PC-3 (cell line): ENCODE results near the gene LRRC56. TPM values are rescaled to one million over a fixed set of nuclear protein-coding genes. Genes with fewer than 3 reads are reported as not detected.
A peak's percentile ranks its signal among the peaks of the same experiment; 100 is the strongest.

Experiments used
- ATAC-seq: fragments of 200-7000 bp; cut with Tn5 transposase; 2 replicates; pipeline ENCODE4 v1.9.1; 2020; ENCODE audit warnings: mild to moderate bottlenecking, moderate library complexity
- BruUV-seq: library from RNA; stranded (reverse); fragments of 400-500 nt; replicated peaks from 2 replicates; lab custom pipeline; 2021; lab: Mats Ljungman, UMichigan
- CTCF ChIA-PET: fragments of 300-600 bp; sonication (Branson Sonifier 250); formaldehyde crosslinking; loops from one replicate; lab custom pipeline; 2022; ENCODE audit warnings: antibody characterized with exemption; lab: Charles Lee
- POLR2A ChIA-PET: fragments of 300-600 bp; sonication (Branson Sonifier 250); formaldehyde crosslinking; loops from one replicate; lab custom pipeline; 2022; ENCODE audit warnings: antibody characterized with exemption; ENCODE audit not compliant: unreplicated experiment; lab: Charles Lee
- DNase-seq: peaks from one replicate; pipeline ENCODE4 v3.0.0-alpha.2; 2015
- H2AFZ ChIP-seq: fragments of 300-600 bp; sonication (generic); 2 replicates; pipeline ENCODE4 v1.6.0; 2016; ENCODE audit warnings: antibody characterized with exemption, low read length
- H3F3A ChIP-seq: fragments of 300-600 bp; sonication (generic); one replicate; pipeline ENCODE4 v1.6.0; 2017; ENCODE audit warnings: antibody characterized with exemption, low read length, control low read depth, mild to moderate bottlenecking; ENCODE audit not compliant: unreplicated experiment
- H3K27ac ChIP-seq: fragments of 300-600 bp; sonication (generic); 2 replicates; pipeline ENCODE4 v1.5.1; 2016; ENCODE audit warnings: mild to moderate bottlenecking, low read length
- H3K27me3 ChIP-seq: fragments of 300-600 bp; sonication (generic); 2 replicates; pipeline ENCODE4 v1.6.1; 2016; ENCODE audit warnings: low read length, mixed read lengths
- H3K36me3 ChIP-seq: fragments of 300-600 bp; sonication (generic); 2 replicates; pipeline ENCODE4 v1.6.1; 2016; ENCODE audit warnings: low read depth, mixed run types, low read length, mixed read lengths
- H3K4me1 ChIP-seq: fragments of 300-600 bp; sonication (generic); 2 replicates; pipeline ENCODE4 v1.5.1; 2016; ENCODE audit warnings: low read length; ENCODE audit not compliant: insufficient read depth
- H3K4me2 ChIP-seq: fragments of 300-600 bp; sonication (generic); 2 replicates; pipeline ENCODE4 v1.6.0; 2016; ENCODE audit warnings: low read length
- H3K4me3 ChIP-seq: fragments of 300-600 bp; sonication (generic); 2 replicates; pipeline ENCODE4 v1.5.1; 2016; ENCODE audit warnings: mild to moderate bottlenecking, low read length, mixed read lengths
- H3K79me2 ChIP-seq: fragments of 300-600 bp; sonication (generic); 2 replicates; pipeline ENCODE4 v1.6.1; 2017; ENCODE audit warnings: low read length, mixed read lengths
- H3K9ac ChIP-seq: fragments of 300-600 bp; sonication (generic); 2 replicates; pipeline ENCODE4 v1.6.0; 2016; ENCODE audit warnings: mild to moderate bottlenecking, low read length
- H3K9me2 ChIP-seq: fragments of 300-600 bp; sonication (generic); replicated peaks from 2 replicates; pipeline ENCODE4 v1.6.1; 2016; ENCODE audit warnings: mixed run types, low read length, mixed read lengths
- H3K9me3 ChIP-seq: fragments of 300-600 bp; sonication (generic); 2 replicates; pipeline ENCODE4 v1.6.1; 2016; ENCODE audit warnings: low read length, mixed read lengths
- H4K20me1 ChIP-seq: fragments of 300-600 bp; sonication (generic); 2 replicates; pipeline ENCODE4 v1.6.1; 2016; ENCODE audit warnings: low read length, mixed read lengths
- EZH2 ChIP-seq: fragments of 300-600 bp; sonication (generic); IDR thresholded peaks from one replicate; pipeline ENCODE4 v1.6.1; 2017; ENCODE audit warnings: antibody characterized with exemption, mild to moderate bottlenecking, low read length; ENCODE audit not compliant: unreplicated experiment
- EZH2phosphoT487 ChIP-seq: fragments of 300-600 bp; sonication (generic); IDR thresholded peaks from 2 replicates; pipeline ENCODE4 v1.6.1; 2018; ENCODE audit warnings: mild to moderate bottlenecking, antibody characterized with exemption, low read length, borderline replicate concordance
- intact Hi-C: fragments of 100-400 bp; cut with micrococcal nuclease; formaldehyde crosslinking; loops from 2 replicates; pipeline ENCODE4 v1.9.0; 2023
- total RNA-seq: library from RNA; depleted of rRNA; stranded (reverse); fragments of >200 nt; gene quantifications from 2 replicates; pipeline ENCODE4 v1.2.3, GENCODE V29; 2014
- TF ChIP-seq, protein P1 (sequence below): fragments of 300-600 bp; sonication (generic); conservative IDR thresholded peaks from 2 replicates; pipeline ENCODE4 v1.5.1; 2017; ENCODE audit warnings: antibody characterized with exemption, low read depth, mild to moderate bottlenecking, low read length

The LRRC56 gene
- total RNA-seq, 1 experiment from 2014 or later, result 1.5 TPM

DNA sequence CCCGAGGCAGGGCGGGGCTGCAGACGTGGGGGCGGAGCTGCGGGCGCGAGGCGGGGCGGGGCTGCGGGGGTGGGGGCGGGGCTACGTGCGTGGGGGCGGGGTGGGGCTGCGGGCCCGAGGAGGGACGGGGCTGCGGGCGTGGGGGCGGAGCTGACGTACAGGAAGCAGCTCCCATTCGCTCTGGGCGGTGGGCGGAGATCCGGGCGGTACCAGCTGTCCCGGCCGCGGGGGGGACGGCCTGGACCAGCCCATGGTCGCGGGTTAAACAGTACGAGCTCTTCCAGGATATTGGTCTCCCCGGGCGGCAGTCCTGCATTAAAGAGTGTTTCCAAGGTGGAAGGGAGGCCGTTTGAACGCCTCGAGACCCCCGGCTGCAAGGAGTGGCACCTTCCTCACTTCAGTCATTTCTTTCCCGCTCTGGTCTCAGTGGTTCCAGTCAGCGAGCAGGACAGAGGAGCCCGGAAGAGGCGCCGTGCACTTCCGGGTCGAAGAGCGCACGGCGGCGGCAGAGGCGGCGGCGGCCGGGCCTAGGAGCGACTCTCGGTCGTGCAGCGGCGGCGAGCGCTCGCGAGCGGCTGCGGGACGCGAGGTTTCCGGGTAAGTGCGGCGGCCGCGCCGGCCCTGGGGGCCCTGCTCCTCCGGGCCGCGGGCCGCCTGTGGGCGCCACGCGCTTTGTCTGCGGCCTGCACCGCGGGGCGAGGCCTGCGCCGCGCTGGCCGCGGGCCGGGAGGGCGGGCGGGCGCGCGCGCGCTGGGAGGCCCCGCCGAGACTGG is 38.9 kb downstream of the LRRC56 start, which contains the start of gene PHRF1:
TSS of gene PHRF1 (plus strand) at position 475 of the 773 bp plus-strand sequence. CDS start 5,043 bp downstream, outside the sequence.
- Histone ChIP-seq H3K27ac (peak within 1 kb of the TSS; percentile 88), H3K4me1 (peaks cover 24% of the 10 kb centered on the region), H3K4me2 (peak within 1 kb of the TSS; percentile 99), H2AFZ (peak within 1 kb of the TSS; percentile 97), H3K27me3 (no peaks in the 10 kb centered on the region), H3K9me3 (no peaks in the 10 kb centered on the region), H3K79me2 (peaks cover 59% of the 10 kb centered on the region), H3K9ac (peak within 1 kb of the TSS; percentile 98), H3K9me2 (no peaks in the 10 kb centered on the region), H3K4me3 (peak within 1 kb of the TSS; percentile 97), H4K20me1 (peaks cover 41% of the 10 kb centered on the region), H3F3A (no peaks in the 10 kb centered on the region), H3K36me3 (peaks cover 3% of the 10 kb centered on the region; the same call in 1 of the 2 replicates)
- peak; percentile 85 for DNase-seq
- no TSS peak for BruUV-seq
- ChIA-PET CTCF (no interaction called here), POLR2A (interaction anchor here (0.5 to 1.0 kb wide), 6 partner anchors 15 to 241 kb away, joined by 3 to 7 read pairs (median 4); partner anchors contain the start of gene RNH1)
- ATAC-seq, result peak; percentile 88
- TF ChIP-seq, protein P1, sequence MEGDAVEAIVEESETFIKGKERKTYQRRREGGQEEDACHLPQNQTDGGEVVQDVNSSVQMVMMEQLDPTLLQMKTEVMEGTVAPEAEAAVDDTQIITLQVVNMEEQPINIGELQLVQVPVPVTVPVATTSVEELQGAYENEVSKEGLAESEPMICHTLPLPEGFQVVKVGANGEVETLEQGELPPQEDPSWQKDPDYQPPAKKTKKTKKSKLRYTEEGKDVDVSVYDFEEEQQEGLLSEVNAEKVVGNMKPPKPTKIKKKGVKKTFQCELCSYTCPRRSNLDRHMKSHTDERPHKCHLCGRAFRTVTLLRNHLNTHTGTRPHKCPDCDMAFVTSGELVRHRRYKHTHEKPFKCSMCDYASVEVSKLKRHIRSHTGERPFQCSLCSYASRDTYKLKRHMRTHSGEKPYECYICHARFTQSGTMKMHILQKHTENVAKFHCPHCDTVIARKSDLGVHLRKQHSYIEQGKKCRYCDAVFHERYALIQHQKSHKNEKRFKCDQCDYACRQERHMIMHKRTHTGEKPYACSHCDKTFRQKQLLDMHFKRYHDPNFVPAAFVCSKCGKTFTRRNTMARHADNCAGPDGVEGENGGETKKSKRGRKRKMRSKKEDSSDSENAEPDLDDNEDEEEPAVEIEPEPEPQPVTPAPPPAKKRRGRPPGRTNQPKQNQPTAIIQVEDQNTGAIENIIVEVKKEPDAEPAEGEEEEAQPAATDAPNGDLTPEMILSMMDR, result no peak
- TF ChIP-seq EZH2 (no peak), EZH2phosphoT487 (no peak)
- intact Hi-C loops, result loop anchor here (2.0 kb wide), 1 partner anchor 39 kb away; the partner anchor contains the start of gene LRRC56

DNA sequence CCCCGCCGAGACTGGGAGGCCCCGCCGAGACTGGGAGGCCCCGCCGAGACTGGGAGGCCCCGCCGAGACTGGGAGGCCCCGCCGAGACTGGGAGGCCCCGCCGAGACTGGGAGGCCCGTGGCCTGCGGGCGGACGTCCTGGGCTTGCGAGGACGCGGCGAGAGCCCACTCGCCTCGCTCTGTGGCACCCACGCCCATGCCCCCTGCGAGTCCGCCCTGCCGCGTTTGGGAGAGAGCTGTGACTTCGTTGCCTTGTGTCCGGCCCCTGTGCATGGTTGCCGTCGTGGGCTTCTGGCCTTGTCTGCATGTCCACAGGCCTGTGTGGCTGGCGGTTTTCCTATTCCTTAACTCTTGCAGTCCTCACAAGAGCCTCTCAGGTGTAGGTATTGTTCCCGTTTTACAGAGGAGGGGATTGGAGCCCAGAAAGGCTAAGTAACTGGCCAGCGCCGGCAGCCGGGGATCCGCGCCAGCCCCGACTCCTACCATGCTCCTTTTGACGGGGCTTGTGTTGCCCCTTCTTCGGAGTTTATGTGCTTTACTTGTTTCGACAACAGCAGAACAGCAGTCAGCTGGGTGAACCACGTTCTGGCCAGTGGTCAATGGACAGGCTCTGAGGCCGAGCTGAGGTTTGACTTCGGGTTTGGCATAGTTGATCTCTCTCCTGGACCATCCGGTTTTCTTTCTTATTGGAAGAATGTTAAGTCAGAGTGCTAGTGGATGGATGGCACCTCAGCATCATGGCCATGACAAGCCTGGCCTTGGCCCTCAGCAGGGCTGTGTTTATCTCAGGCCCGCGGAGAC is 39.7 kb downstream of the LRRC56 start:
- DNase-seq (no peak), ATAC-seq (no peak)
- Histone ChIP-seq H3K4me1 (peaks cover 24% of the 10 kb centered on the region), H4K20me1 (peaks cover 48% of the 10 kb centered on the region), H2AFZ (no peak overlapping the region), H3K36me3 (peaks cover 8% of the 10 kb centered on the region; the same call in 1 of the 2 replicates), H3K27ac (no peak overlapping the region), H3F3A (no peaks in the 10 kb centered on the region), H3K9me3 (no peaks in the 10 kb centered on the region), H3K9ac (peak overlapping the region; percentile 98), H3K79me2 (peaks cover 67% of the 10 kb centered on the region), H3K27me3 (no peaks in the 10 kb centered on the region), H3K4me3 (peak overlapping the region; percentile 79), H3K9me2 (no peaks in the 10 kb centered on the region), H3K4me2 (peak overlapping the region; percentile 90)
- CTCF ChIA-PET, result interaction anchor here (0.7 kb wide), 1 partner anchor 21 kb away, joined by 4 read pairs; no protein-coding TSS in a partner anchor
- BruUV-seq, result TSS peak; percentile 57
- POLR2A ChIA-PET, result no interaction called here
- no peak for TF ChIP-seq EZH2
- TF ChIP-seq, protein P1, result no peak
- no peak for TF ChIP-seq EZH2phosphoT487
- intact Hi-C loops, result loop anchor here (2.0 kb wide), 1 partner anchor 40 kb away; the partner anchor contains the start of gene LRRC56
